C4-2B (cell line): ENCODE data around the gene KREMEN1.

ENCODE experiments used
- H3K27ac ChIP-seq: fragments of 450-650 bp; 2 replicates; pipeline ENCODE4 v1.5.1; 2017
- ZFX ChIP-seq: fragments of 450-650 bp; IDR thresholded peaks from 2 replicates; pipeline ENCODE4 v1.6.1; 2017
- TF ChIP-seq, protein P1 (sequence below): fragments of 450-650 bp; conservative IDR thresholded peaks from 2 replicates; pipeline ENCODE4 v1.5.1; 2017; ENCODE audit warnings: mild to moderate bottlenecking

Gene KREMEN1

GRCh38 chr22:29167032-29167911, 94.4 kb downstream of the KREMEN1 start:
- H3K27ac ChIP-seq: no peak overlapping the region
- TF ChIP-seq, protein P1, sequence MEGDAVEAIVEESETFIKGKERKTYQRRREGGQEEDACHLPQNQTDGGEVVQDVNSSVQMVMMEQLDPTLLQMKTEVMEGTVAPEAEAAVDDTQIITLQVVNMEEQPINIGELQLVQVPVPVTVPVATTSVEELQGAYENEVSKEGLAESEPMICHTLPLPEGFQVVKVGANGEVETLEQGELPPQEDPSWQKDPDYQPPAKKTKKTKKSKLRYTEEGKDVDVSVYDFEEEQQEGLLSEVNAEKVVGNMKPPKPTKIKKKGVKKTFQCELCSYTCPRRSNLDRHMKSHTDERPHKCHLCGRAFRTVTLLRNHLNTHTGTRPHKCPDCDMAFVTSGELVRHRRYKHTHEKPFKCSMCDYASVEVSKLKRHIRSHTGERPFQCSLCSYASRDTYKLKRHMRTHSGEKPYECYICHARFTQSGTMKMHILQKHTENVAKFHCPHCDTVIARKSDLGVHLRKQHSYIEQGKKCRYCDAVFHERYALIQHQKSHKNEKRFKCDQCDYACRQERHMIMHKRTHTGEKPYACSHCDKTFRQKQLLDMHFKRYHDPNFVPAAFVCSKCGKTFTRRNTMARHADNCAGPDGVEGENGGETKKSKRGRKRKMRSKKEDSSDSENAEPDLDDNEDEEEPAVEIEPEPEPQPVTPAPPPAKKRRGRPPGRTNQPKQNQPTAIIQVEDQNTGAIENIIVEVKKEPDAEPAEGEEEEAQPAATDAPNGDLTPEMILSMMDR: no peak
- no peak for TF ChIP-seq ZFX

DNA sequence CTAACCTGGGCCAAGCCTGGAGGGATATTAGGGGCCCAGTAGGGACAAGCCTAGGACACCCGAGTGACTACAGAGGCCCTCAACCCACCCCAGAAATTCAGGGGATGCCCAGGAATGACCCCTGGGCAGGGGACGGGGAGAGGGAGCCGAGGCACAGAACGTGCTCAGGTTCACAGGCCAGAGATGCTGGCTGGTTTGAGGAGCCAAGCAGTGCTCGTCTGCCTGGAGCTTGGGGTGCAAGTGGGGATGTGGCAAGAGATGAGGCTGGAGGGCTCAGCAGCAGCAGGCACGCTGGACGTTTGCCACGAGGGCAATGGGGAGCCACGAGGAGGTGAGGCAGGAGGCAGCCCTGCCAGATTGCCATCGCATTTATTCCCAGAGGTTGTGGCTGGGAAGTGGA, 98.9 kb downstream of the KREMEN1 start:
- no peak for TF ChIP-seq ZFX
- TF ChIP-seq, protein P1: no peak
- H3K27ac ChIP-seq: no peak overlapping the region

DNA sequence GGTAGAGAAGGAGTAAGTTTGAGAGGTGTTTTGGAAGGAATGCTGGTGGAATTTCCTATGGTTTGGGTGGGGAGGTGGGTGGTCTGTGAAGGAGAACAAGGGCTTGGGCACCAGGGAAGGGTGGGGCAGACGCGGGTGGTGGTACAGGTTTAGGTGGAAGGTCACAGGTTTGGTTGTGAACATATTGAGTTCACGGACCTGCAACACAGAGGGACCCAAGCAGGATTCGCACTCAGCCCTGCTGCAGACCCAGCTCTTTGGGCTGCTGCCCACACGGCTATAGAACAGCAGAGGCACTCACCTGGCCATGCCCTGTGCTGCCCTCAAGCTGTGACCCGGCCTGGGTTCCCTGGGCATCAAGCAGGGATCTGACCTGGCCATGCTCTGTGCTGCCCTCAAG, 99.4 kb downstream of the KREMEN1 start:
- TF ChIP-seq, protein P1: no peak
- TF ChIP-seq ZFX: no peak

DNA sequence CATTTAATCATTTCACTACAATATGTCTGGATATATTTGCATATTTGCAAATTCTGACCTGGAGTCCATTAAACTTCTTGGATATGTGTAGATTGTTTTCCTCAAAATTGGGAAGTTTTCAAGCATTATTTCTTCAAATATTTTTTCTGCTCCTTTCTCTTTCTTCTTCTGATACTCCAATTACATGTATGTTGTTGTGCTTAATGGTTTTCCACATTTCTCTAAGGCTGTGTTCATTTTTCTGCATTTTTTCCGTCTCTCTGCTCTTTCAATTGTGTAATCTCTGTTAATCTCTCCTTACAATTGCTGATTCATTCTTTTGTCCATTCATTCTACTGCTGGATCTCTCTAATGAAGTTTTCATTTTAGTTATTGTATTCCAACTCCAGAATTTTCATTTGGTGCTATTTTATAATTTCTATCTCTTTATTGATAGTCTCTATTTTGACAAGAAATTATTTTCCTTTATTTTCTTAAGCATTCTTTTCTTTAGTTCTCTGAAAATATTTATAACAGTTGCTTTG, 102.5 kb downstream of the KREMEN1 start:
- TF ChIP-seq, protein P1: no peak
- H3K27ac ChIP-seq: no peak overlapping the region

More for the DNA sequence above, 99.4 kb downstream of the KREMEN1 start:
- no peak overlapping the region for H3K27ac ChIP-seq

DNA sequence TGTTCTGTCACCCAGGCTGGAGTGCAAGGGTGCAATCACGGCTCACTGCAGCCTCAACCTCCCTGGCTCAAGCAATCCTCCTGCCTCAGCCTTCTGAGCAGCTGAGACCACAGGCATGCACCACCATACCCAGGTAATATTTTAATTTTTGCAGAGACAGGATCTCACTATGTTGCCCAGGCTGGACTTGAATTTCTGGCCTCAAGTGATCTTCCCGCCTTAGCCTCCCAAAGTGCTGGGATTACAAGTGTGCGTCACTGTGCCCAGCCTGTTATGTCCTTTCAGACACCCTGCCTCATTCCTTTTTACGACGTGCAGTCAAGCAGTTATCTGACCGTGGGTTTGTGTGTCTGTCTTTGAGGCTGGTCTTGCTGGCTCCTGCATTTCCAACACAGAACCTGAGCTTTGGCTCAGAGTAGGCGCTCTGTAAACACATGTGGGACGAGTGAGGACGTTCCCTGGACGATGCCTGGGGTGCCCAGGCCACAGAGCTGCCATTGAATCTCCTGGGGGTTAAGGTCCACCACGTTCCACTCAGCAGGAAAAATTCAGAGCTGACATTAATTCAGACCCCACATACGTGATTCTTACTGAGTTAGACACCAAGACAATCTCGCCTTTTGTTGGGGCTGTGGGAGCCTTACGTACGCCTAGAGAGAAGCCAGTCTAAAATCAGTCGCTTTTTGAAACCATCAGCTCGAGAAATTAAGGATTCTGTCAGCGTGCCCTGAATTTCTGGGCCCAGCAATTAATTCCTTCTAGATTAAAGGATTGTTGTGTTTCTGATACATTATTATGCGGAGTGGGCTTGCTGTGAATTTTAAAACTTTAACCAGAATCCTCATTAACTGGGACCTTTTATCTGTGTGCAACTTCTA, 111.4 kb downstream of the KREMEN1 start:
- H3K27ac ChIP-seq: no peak overlapping the region
- TF ChIP-seq ZFX: no peak
- TF ChIP-seq, protein P1: no peak

- no peak overlapping the region for H3K27ac ChIP-seq
- TF ChIP-seq ZFX: no peak
- TF ChIP-seq, protein P1: no peak
Measured at GRCh38 chr22:29184849-29185490, 112.1 kb downstream of the KREMEN1 start.
